Measurements from ENCODE around the gene MROH2B.

The MROH2B gene

DNA sequence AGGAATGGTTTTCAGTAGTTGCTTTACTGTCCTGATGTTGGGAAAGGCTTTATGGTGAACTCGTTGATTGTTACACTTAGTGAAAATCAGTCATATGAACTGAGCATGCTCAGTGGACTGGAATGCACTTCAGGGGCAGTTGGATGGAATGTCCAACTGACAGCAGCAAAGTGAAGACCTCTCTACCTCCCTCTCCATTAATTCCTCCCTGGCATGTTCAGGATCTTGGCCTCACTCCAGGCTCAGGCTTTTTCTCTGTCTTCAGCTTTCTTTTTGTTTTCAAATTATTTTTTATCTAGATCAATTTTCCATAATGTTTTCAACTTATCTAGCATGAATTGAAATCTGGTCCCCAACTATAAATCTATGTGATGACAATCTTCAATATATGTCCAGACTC is at the start of gene MROH2B:
MROH2B (minus strand) TSS at position 101 of the 400 bp plus-strand sequence. CDS start 490 bp downstream, outside the sequence.
- Mint-ChIP-seq H3K27ac (no peak within 1 kb of the TSS), H3K9me3 (peaks cover 13% of the 10 kb centered on the region), H3K36me3 (ENCODE audit: low read depth) (no peaks in the 10 kb centered on the region), H3K4me3 (no peak within 1 kb of the TSS), H3K4me1 (ENCODE audit: low read depth) (no peaks in the 10 kb centered on the region), H3K27me3 (no peaks in the 10 kb centered on the region)
- intact Hi-C loops (cut with micrococcal nuclease): no loop called here

DNA sequence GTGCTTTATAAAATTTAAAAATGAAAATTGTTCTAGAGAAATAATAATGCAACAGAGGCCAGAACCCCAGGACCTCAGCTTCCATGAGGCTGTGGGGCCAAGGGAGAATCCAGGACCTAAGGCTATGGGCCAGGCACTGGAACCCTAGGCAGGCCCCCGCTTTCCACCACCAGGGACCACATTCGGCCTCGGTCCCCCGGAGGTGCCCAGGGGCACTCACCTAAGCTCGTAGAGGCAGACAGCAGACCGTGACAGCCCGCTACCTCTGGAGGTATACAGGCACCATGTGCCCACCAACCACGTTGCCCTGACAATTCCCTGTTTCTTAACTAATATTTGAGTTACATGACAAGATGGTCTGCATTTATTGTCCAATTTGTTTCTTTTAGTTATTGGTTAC is 49.5 kb upstream of the MROH2B start:
- peaks cover 9% of the 10 kb centered on the region for H3K9me3 Mint-ChIP-seq
- H3K27ac Mint-ChIP-seq: no peak overlapping the region
- H3K27me3 Mint-ChIP-seq: no peaks in the 10 kb centered on the region
- no peak overlapping the region for H3K4me3 Mint-ChIP-seq
- no peaks in the 10 kb centered on the region for H3K4me1 Mint-ChIP-seq (ENCODE audit: low read depth)
- H3K36me3 Mint-ChIP-seq (ENCODE audit: low read depth): no peaks in the 10 kb centered on the region
- intact Hi-C loops (cut with micrococcal nuclease): no loop called here

GRCh38 chr5:41118177-41118576 is 47.0 kb upstream of the MROH2B start:
- H3K27me3 Mint-ChIP-seq: no peaks in the 10 kb centered on the region
- peaks cover 9% of the 10 kb centered on the region for H3K9me3 Mint-ChIP-seq
- no peaks in the 10 kb centered on the region for H3K36me3 Mint-ChIP-seq (ENCODE audit: low read depth)
- intact Hi-C loops (cut with micrococcal nuclease): no loop called here
- no peak overlapping the region for H3K4me3 Mint-ChIP-seq
- no peaks in the 10 kb centered on the region for H3K4me1 Mint-ChIP-seq (ENCODE audit: low read depth)
- no peak overlapping the region for H3K27ac Mint-ChIP-seq

GRCh38 chr5:41115281-41115680 is 44.1 kb upstream of the MROH2B start:
- no peaks in the 10 kb centered on the region for H3K36me3 Mint-ChIP-seq (ENCODE audit: low read depth)
- intact Hi-C loops (cut with micrococcal nuclease): no loop called here
- H3K27me3 Mint-ChIP-seq: no peaks in the 10 kb centered on the region
- H3K9me3 Mint-ChIP-seq: no peaks in the 10 kb centered on the region
- H3K27ac Mint-ChIP-seq: no peak overlapping the region
- H3K4me1 Mint-ChIP-seq (ENCODE audit: low read depth): no peaks in the 10 kb centered on the region
- no peak overlapping the region for H3K4me3 Mint-ChIP-seq

DNA sequence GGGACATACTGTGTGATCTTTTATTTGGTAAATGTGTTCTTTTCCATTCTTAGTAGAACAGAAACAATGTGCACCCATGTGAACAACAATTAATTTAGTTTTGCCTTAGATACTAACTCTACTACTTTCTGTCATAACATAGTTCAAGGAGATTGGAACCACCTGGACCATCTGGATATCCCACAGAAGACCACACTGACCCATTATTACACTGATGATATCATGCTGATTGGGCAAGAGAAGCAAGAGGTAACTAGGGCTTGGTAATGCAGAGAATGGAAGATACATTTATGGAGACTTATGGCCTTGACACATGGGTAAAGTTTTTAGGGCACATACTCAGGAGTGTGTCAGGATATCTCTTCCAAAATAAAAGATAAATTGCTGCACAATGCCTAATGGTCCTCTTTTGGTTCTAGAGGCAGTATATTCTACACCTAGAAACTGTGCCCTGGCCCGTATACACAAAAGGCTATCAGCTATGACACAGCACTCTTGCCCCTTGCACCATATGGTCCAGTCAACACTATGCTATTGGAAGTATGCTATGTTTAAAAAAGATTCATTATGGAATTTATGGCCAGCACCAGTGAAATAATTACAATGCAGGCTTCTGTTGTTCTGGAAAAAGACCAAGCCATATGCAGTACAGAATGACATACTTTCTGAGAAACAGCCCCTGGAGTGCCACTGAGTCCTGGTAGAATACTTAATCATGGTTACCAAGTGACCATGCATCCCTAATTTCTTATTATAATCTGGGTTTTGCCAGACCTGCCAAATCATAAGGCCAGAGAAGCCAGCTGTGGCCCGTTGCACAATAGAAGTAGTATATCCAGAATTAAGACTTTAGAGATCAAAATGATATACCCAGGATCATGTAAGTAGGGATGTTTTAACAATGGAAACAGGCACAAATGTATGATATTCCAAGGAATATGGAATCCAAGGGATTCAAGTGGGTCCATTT is 41.6 kb upstream of the MROH2B start:
- H3K27ac Mint-ChIP-seq: no peak overlapping the region
- H3K27me3 Mint-ChIP-seq: no peaks in the 10 kb centered on the region
- H3K4me3 Mint-ChIP-seq: no peak overlapping the region
- no peaks in the 10 kb centered on the region for H3K4me1 Mint-ChIP-seq (ENCODE audit: low read depth)
- no peaks in the 10 kb centered on the region for H3K9me3 Mint-ChIP-seq
- no peaks in the 10 kb centered on the region for H3K36me3 Mint-ChIP-seq (ENCODE audit: low read depth)
- intact Hi-C loops (cut with micrococcal nuclease): no loop called here

DNA sequence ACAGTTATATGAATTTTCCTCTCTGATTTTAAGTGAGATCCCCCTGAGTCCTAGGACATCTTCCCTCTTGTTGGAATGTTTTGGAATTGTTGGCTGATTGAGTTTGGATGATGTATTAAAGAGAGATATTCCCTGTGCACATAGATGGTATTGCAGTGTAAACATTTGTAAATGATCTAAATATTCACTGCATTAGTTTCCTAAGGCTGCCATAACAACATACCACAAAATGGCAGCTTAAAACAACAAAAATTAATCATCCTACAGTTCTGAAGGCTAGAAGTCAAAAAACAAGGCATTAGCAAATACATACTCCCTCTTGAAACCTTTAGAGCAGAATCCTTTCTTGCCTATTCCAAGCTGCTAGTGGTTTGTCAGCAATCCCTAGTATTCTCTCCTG is 38.0 kb upstream of the MROH2B start:
- intact Hi-C loops (cut with micrococcal nuclease): no loop called here
- no peaks in the 10 kb centered on the region for H3K4me1 Mint-ChIP-seq (ENCODE audit: low read depth)

DNA sequence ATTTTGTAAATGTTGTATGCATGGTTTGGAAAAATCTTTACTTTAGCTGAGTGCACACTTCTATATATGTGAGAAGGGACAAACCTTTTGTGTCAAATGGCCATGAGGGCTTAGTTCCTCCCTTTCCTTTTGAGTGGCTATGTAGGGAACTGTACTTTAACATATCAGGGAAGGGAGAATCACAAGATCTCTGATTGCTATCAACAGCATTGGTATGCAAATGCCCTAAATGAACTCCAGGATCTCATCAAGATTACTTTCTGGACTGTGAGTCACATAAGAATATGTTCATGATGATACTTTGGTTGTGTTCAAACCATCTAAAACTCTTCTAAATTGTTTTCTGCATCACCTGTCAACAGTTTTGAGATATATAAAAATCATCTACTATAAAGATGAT is 31.2 kb upstream of the MROH2B start:
- Mint-ChIP-seq H3K4me1 (ENCODE audit: low read depth) (no peaks in the 10 kb centered on the region), H3K27me3 (no peaks in the 10 kb centered on the region), H3K27ac (no peak overlapping the region), H3K36me3 (ENCODE audit: low read depth) (no peaks in the 10 kb centered on the region), H3K9me3 (no peaks in the 10 kb centered on the region), H3K4me3 (no peak overlapping the region)
- intact Hi-C loops (cut with micrococcal nuclease): no loop called here

More for the DNA sequence above, 38.0 kb upstream of the MROH2B start:
- H3K27me3 Mint-ChIP-seq: no peaks in the 10 kb centered on the region
- no peaks in the 10 kb centered on the region for H3K36me3 Mint-ChIP-seq (ENCODE audit: low read depth)
- no peaks in the 10 kb centered on the region for H3K9me3 Mint-ChIP-seq
- H3K4me3 Mint-ChIP-seq: no peak overlapping the region
- H3K27ac Mint-ChIP-seq: no peak overlapping the region

DNA sequence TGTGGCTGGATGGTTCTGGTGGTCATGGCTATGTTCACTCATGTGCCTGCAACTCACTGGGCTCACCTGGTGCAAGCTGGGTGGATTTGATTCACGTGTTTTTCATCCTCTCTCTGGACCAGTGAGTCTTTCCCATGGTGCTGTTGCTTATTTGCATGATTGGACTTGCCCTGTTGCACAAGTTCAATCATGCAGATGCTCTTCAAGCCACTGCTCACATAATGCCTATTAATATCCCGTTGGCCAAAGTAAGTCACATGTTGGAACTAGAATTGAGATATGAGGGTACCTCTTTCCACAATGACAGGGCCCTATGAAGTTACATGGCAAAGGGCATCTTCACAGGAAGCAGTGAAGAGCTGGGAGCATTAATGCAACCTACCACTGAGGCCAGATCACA is 26.5 kb upstream of the MROH2B start:
- Mint-ChIP-seq H3K27ac (no peak overlapping the region), H3K36me3 (ENCODE audit: low read depth) (no peaks in the 10 kb centered on the region), H3K27me3 (no peaks in the 10 kb centered on the region), H3K4me3 (no peak overlapping the region), H3K4me1 (ENCODE audit: low read depth) (no peaks in the 10 kb centered on the region), H3K9me3 (no peaks in the 10 kb centered on the region)
- intact Hi-C loops (cut with micrococcal nuclease): no loop called here

DNA sequence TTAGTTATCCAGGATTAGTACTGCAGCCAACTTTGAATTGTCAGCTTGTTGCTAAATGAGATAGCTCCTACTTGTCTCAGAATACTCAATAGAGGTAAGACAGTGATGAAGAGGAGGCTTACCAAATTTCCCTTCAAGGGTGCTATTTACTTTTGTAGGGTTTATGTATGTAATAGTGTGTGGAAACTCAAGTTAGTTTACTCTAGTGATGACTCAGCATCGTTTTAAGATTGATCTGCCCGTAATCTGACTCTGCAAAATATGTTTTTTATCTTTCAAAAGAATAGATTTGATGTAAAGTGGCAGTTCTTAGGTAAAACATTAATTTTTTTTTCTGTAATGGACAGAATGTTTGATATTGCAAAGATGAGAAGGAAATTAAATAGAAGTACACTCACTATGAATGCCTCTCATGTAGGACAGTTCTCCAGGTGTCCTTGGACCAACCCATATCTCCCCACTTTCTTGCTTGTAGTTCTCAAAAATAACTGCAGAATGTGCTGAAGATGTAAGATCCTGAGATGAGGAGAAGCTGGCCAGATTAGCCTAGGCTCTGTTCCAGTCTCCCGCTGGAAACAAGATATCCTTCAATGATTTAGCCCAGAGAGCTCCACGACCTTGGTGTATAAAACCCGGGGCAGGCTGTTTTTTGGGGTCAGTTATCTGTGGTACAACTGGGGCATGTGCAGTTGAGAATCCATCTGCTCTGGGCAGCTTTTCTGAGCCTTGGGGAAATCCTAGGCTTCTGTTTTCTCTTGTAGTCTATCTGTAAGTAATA is 24.4 kb upstream of the MROH2B start:
- H3K4me3 Mint-ChIP-seq: no peak overlapping the region
- no peaks in the 10 kb centered on the region for H3K27me3 Mint-ChIP-seq
- H3K4me1 Mint-ChIP-seq (ENCODE audit: low read depth): no peaks in the 10 kb centered on the region
- no peak overlapping the region for H3K27ac Mint-ChIP-seq
- H3K9me3 Mint-ChIP-seq: no peaks in the 10 kb centered on the region
- intact Hi-C loops (cut with micrococcal nuclease): no loop called here
- H3K36me3 Mint-ChIP-seq (ENCODE audit: low read depth): no peaks in the 10 kb centered on the region

GRCh38 chr5:41094871-41095270 is 23.7 kb upstream of the MROH2B start:
- H3K27ac Mint-ChIP-seq: no peak overlapping the region
- intact Hi-C loops (cut with micrococcal nuclease): no loop called here
- no peaks in the 10 kb centered on the region for H3K9me3 Mint-ChIP-seq
- no peaks in the 10 kb centered on the region for H3K27me3 Mint-ChIP-seq
- no peaks in the 10 kb centered on the region for H3K4me1 Mint-ChIP-seq (ENCODE audit: low read depth)
- no peaks in the 10 kb centered on the region for H3K36me3 Mint-ChIP-seq (ENCODE audit: low read depth)
- no peak overlapping the region for H3K4me3 Mint-ChIP-seq

GRCh38 chr5:41093803-41094202 is 22.7 kb upstream of the MROH2B start:
- H3K36me3 Mint-ChIP-seq (ENCODE audit: low read depth): no peaks in the 10 kb centered on the region
- no peaks in the 10 kb centered on the region for H3K9me3 Mint-ChIP-seq
- H3K4me1 Mint-ChIP-seq (ENCODE audit: low read depth): no peaks in the 10 kb centered on the region
- no peak overlapping the region for H3K27ac Mint-ChIP-seq
- no peaks in the 10 kb centered on the region for H3K27me3 Mint-ChIP-seq
- no peak overlapping the region for H3K4me3 Mint-ChIP-seq
- intact Hi-C loops (cut with micrococcal nuclease): no loop called here

GRCh38 chr5:41087461-41087860 is 16.3 kb upstream of the MROH2B start:
- Mint-ChIP-seq H3K36me3 (ENCODE audit: low read depth) (no peaks in the 10 kb centered on the region), H3K4me3 (no peak overlapping the region), H3K4me1 (ENCODE audit: low read depth) (no peaks in the 10 kb centered on the region), H3K27ac (no peak overlapping the region), H3K9me3 (peaks cover 26% of the 10 kb centered on the region), H3K27me3 (no peaks in the 10 kb centered on the region)
- intact Hi-C loops (cut with micrococcal nuclease): no loop called here

DNA sequence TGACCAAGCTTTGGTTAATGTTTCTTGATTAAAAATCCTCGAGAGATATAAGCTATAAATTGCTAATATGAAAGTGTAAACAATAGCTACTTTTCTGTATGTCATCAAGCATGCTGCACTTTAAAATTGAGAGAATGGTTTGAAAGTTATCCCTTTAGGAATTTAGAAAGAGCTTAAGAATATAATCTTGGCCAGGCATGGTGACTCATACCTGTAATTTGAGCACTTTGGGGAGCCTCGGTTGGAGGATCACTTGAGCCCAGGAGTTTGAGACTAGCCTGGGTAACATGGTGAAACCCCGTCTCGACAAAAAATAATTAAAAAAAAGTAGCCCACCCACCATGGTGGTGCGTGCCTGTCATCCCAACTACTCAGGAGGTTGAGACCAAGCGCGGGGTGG is 12.2 kb upstream of the MROH2B start:
- Mint-ChIP-seq H3K27me3 (no peaks in the 10 kb centered on the region), H3K4me3 (no peak overlapping the region), H3K4me1 (ENCODE audit: low read depth) (no peaks in the 10 kb centered on the region), H3K36me3 (ENCODE audit: low read depth) (no peaks in the 10 kb centered on the region), H3K9me3 (peaks cover 67% of the 10 kb centered on the region), H3K27ac (no peak overlapping the region)
- intact Hi-C loops (cut with micrococcal nuclease): no loop called here

GRCh38 chr5:41071975-41072374 is 833 bp upstream of the MROH2B start:
- H3K27ac Mint-ChIP-seq: no peak overlapping the region
- H3K4me3 Mint-ChIP-seq: no peak overlapping the region
- H3K4me1 Mint-ChIP-seq (ENCODE audit: low read depth): no peaks in the 10 kb centered on the region
- no peaks in the 10 kb centered on the region for H3K27me3 Mint-ChIP-seq
- intact Hi-C loops (cut with micrococcal nuclease): no loop called here
- peaks cover 21% of the 10 kb centered on the region for H3K9me3 Mint-ChIP-seq
- no peaks in the 10 kb centered on the region for H3K36me3 Mint-ChIP-seq (ENCODE audit: low read depth)

All from dendritic cell treated with granulocyte-macrophage colony-stimulating factor and Interleukin-4, amounts not matched to agents 40 ng/mL and 50 ng/mL, for 4 days (primary cell).